ENCODE measurements around the gene ARL9.

Gene ARL9

GRCh38 chr4:56531149-56531770, 25.7 kb downstream of the ARL9 start:
- H3K9me3 ChIP-seq (ENCODE audit: severe bottlenecking), result no peaks in the 10 kb centered on the region
- no peak for DNase-seq (ENCODE audit: low spot score)
- H3K4me3 ChIP-seq (ENCODE audit: severe bottlenecking), result peak overlapping the region; percentile 51
- H3K27ac ChIP-seq (ENCODE audit: poor library complexity, severe bottlenecking), result no peak overlapping the region
- H3K27me3 ChIP-seq (ENCODE audit: insufficient read depth, poor library complexity, severe bottlenecking), result no peaks in the 10 kb centered on the region
- H3K36me3 ChIP-seq (ENCODE audit: low read depth), result no peaks in the 10 kb centered on the region
- TF ChIP-seq CTCF (IDR thresholded peaks at IDR 0.05; ENCODE audit: poor library complexity, severe bottlenecking), result no peak
- H3K4me1 ChIP-seq (ENCODE audit: insufficient read depth, poor library complexity, severe bottlenecking), result no peaks in the 10 kb centered on the region
- no peak for ATAC-seq (ENCODE audit: low read depth)

- Histone ChIP-seq H3K4me1 (ENCODE audit: insufficient read depth, poor library complexity, severe bottlenecking) (no peaks in the 10 kb centered on the region), H3K27ac (ENCODE audit: poor library complexity, severe bottlenecking) (no peak overlapping the region), H3K36me3 (ENCODE audit: low read depth) (no peaks in the 10 kb centered on the region), H3K27me3 (ENCODE audit: insufficient read depth, poor library complexity, severe bottlenecking) (no peaks in the 10 kb centered on the region), H3K4me3 (ENCODE audit: severe bottlenecking) (no peak overlapping the region), H3K9me3 (ENCODE audit: severe bottlenecking) (no peaks in the 10 kb centered on the region)
- no peak for TF ChIP-seq CTCF (IDR thresholded peaks at IDR 0.05; ENCODE audit: poor library complexity, severe bottlenecking)
- DNase-seq (ENCODE audit: low spot score), result no peak
- ATAC-seq (ENCODE audit: low read depth), result no peak
These were observed 26.2 kb downstream of the ARL9 start for GRCh38 chr4:56531823-56532222.

DNA sequence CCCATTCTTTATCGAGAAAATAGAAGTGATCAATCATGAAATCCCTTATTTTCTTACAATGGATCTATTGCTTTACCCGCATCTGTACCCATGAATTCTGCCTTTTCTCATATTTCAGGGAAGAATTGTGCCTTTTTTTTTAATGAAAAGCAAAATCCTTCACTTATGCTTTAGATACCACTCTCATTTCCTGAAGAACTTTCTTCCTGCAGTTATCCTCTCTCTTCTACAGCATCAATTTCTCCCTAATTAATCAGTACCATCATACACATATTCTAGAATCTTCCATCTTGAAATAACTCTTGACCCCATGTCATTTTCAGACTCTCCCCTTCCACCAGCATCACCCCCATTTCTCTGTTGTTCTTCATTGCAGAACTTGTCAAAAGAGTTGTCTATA, 26.6 kb downstream of the ARL9 start:
- Histone ChIP-seq H3K27me3 (ENCODE audit: insufficient read depth, poor library complexity, severe bottlenecking) (no peaks in the 10 kb centered on the region), H3K9me3 (ENCODE audit: severe bottlenecking) (no peaks in the 10 kb centered on the region), H3K4me1 (ENCODE audit: insufficient read depth, poor library complexity, severe bottlenecking) (no peaks in the 10 kb centered on the region), H3K4me3 (ENCODE audit: severe bottlenecking) (no peak overlapping the region), H3K36me3 (ENCODE audit: low read depth) (no peaks in the 10 kb centered on the region), H3K27ac (ENCODE audit: poor library complexity, severe bottlenecking) (no peak overlapping the region)
- no peak for TF ChIP-seq CTCF (IDR thresholded peaks at IDR 0.05; ENCODE audit: poor library complexity, severe bottlenecking)
- DNase-seq (ENCODE audit: low spot score) (no peak), ATAC-seq (ENCODE audit: low read depth) (no peak)

- no peak for TF ChIP-seq CTCF (IDR thresholded peaks at IDR 0.05; ENCODE audit: poor library complexity, severe bottlenecking)
- Histone ChIP-seq H3K4me3 (ENCODE audit: severe bottlenecking) (no peak overlapping the region), H3K27ac (ENCODE audit: poor library complexity, severe bottlenecking) (no peak overlapping the region), H3K9me3 (ENCODE audit: severe bottlenecking) (no peaks in the 10 kb centered on the region), H3K36me3 (ENCODE audit: low read depth) (no peaks in the 10 kb centered on the region), H3K4me1 (ENCODE audit: insufficient read depth, poor library complexity, severe bottlenecking) (no peaks in the 10 kb centered on the region), H3K27me3 (ENCODE audit: insufficient read depth, poor library complexity, severe bottlenecking) (no peaks in the 10 kb centered on the region)
- DNase-seq (ENCODE audit: low spot score) (no peak), ATAC-seq (ENCODE audit: low read depth) (no peak)
These were observed 30.3 kb downstream of the ARL9 start for GRCh38 chr4:56535915-56536314.

DNA sequence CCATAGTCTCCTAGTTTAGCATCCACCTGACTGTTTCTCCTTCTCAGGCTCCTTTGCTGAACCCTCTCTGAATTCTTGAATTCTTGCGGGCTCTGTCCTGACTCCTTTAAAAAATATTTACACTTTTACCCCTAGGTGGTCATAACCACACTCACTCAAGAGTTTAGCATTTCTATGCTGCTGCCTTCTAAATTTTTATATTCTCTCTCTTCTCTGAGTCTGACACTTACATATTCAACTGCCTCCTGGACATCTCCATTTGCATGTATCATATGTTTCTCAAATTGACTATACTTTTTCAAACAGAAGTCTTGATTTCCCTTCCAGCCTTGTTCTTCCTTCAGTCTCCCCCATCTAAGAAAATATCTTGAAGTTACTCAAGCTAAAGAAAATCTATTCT, 31.6 kb downstream of the ARL9 start:
- H3K27me3 ChIP-seq (ENCODE audit: insufficient read depth, poor library complexity, severe bottlenecking), result no peaks in the 10 kb centered on the region
- no peaks in the 10 kb centered on the region for H3K36me3 ChIP-seq (ENCODE audit: low read depth)
- no peak overlapping the region for H3K4me3 ChIP-seq (ENCODE audit: severe bottlenecking)
- no peaks in the 10 kb centered on the region for H3K4me1 ChIP-seq (ENCODE audit: insufficient read depth, poor library complexity, severe bottlenecking)
- ATAC-seq (ENCODE audit: low read depth), result no peak
- DNase-seq (ENCODE audit: low spot score), result no peak
- no peak overlapping the region for H3K27ac ChIP-seq (ENCODE audit: poor library complexity, severe bottlenecking)
- TF ChIP-seq CTCF (IDR thresholded peaks at IDR 0.05; ENCODE audit: poor library complexity, severe bottlenecking), result no peak
- H3K9me3 ChIP-seq (ENCODE audit: severe bottlenecking), result no peaks in the 10 kb centered on the region
